Measurements from ENCODE around the gene PDLIM4. TPM values are rescaled to one million over a fixed set of nuclear protein-coding genes. Genes with fewer than 3 reads are reported as not detected.

PDLIM4 gene
- total RNA-seq, 1 donor from 2014 or later, result 56.6 TPM

DNA sequence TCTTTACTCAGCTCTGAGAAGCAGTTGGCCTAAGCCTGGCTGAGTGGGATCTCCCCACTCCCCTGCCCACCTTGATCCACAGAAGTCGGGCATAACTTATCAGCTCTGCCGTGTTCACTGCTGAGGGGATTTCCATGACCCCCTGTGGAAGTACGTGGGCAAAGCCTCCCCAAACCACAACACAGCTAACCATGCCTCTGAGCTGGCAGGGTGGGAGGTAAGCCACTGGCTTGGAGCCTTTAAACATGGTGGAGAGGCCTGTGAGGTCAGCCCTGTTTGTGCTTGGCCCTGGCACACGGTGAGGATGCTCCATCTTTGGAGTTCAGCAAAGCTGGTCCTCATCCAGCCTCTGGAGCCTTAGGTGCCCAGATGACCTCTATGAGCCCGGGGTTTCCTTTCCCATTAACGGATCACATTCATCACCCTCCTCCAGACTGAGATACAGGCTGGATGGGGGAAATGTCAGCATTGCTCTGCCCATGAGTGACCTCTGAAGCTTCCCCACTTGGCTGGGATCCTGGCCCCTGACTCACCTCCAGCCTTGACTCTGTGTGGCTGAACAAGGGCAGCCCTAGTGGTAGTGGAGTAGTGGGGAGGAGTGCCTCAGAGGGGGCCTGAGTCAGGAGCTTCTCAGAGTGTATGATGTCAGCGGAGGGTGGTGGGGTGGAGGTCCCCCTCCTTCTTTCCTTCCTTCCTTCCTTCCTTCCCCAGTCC lies 6.2 kb downstream of the PDLIM4 start:
- peak overlapping the region; percentile 83 for H3K27ac Mint-ChIP-seq (ENCODE audit: unreplicated experiment)
- H3K36me3 Mint-ChIP-seq (ENCODE audit: low read depth, unreplicated experiment), result peaks cover 24% of the 10 kb centered on the region
- no peaks in the 10 kb centered on the region for H3K9me3 ChIP-seq (ENCODE audit: insufficient read depth, low read depth, low read length)
- H3K36me3 ChIP-seq (ENCODE audit: insufficient read depth, low read length), result peaks cover 34% of the 10 kb centered on the region
- no peak overlapping the region for H3K4me3 Mint-ChIP-seq (ENCODE audit: unreplicated experiment)
- peaks cover 98% of the 10 kb centered on the region for H3K4me1 ChIP-seq (ENCODE audit: insufficient read depth, low read length)
- peak; percentile 66 for FAIRE-seq
- peaks cover 85% of the 10 kb centered on the region for H4K20me1 ChIP-seq (ENCODE audit: insufficient read depth, low read length)
- no peak overlapping the region for H2AFZ ChIP-seq (ENCODE audit: low read depth, low read length)
- TF ChIP-seq, protein P1, sequence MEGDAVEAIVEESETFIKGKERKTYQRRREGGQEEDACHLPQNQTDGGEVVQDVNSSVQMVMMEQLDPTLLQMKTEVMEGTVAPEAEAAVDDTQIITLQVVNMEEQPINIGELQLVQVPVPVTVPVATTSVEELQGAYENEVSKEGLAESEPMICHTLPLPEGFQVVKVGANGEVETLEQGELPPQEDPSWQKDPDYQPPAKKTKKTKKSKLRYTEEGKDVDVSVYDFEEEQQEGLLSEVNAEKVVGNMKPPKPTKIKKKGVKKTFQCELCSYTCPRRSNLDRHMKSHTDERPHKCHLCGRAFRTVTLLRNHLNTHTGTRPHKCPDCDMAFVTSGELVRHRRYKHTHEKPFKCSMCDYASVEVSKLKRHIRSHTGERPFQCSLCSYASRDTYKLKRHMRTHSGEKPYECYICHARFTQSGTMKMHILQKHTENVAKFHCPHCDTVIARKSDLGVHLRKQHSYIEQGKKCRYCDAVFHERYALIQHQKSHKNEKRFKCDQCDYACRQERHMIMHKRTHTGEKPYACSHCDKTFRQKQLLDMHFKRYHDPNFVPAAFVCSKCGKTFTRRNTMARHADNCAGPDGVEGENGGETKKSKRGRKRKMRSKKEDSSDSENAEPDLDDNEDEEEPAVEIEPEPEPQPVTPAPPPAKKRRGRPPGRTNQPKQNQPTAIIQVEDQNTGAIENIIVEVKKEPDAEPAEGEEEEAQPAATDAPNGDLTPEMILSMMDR (IDR thresholded peaks at IDR 0.05; ENCODE audit: insufficient read depth, low read depth, low read length), result peak; percentile 12
- no peak for TF ChIP-seq EZH2 (IDR thresholded peaks at IDR 0.05; ENCODE audit: insufficient read depth, low read length)
- DNase-seq (ENCODE audit: low read depth), result peak; percentile 90
- H3K9ac ChIP-seq (ENCODE audit: low read length), result peak overlapping the region; percentile 82
- H3K4me1 Mint-ChIP-seq (ENCODE audit: low read depth, unreplicated experiment), result peaks cover 52% of the 10 kb centered on the region
- no peaks in the 10 kb centered on the region for H3K27me3 ChIP-seq (ENCODE audit: insufficient read depth, low read length)
- H3K4me3 ChIP-seq (ENCODE audit: insufficient read depth, low read depth, low read length), result peak overlapping the region; percentile 8
- H3K27ac ChIP-seq (ENCODE audit: low read depth, low read length), result peak overlapping the region; percentile 97
- H3K27me3 Mint-ChIP-seq (ENCODE audit: low read depth, unreplicated experiment), result no peaks in the 10 kb centered on the region
- peak overlapping the region; percentile 97 for H3K4me2 ChIP-seq (ENCODE audit: low read length)
- H3K79me2 ChIP-seq (ENCODE audit: insufficient read depth, low read length), result peaks cover 96% of the 10 kb centered on the region
- H3K9me3 Mint-ChIP-seq (ENCODE audit: unreplicated experiment), result no peaks in the 10 kb centered on the region

DNA sequence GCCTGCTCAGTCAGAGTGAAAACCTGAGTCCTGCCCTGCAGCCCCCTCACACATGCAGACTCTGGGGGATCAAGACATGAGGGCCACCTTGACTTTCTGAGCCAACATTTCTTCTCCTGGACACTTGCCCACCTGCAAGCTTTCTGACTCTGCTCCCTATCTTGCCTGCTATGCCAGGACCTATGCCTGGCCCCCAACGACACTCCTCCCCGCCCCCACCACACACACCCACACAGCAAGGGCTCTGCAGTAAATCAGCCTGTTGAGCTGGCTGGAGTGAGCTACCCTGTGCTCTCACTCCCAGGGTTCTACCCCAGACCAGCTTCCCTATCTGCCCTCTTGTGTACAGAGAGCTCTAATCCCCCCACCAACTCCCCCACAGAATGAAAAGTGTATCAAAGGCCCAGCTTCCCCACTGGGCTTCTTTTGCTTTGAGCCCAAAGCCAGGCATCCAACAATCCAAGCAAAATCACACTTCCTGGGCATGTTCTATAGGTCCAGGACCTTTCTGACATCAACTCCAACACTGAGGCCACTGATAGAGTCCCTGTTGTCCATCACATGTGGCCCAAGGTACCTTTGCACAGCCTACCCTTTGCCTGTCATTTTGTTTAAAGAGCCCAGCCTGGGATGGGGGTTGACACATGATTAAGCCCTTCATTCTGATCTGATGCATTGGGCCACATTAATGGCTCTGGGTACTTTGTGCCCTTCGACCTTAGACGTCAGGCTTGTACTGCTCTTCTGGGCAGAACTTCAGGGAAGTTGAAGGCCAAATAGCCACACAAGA lies 7.2 kb downstream of the PDLIM4 start:
- peak overlapping the region; percentile 82 for H3K9ac ChIP-seq (ENCODE audit: low read length)
- FAIRE-seq, result no peak

More for the DNA sequence above, 7.2 kb downstream of the PDLIM4 start:
- H3K27ac Mint-ChIP-seq (ENCODE audit: unreplicated experiment), result peak overlapping the region; percentile 77
- peaks cover 48% of the 10 kb centered on the region for H3K4me1 Mint-ChIP-seq (ENCODE audit: low read depth, unreplicated experiment)
- H3K27me3 Mint-ChIP-seq (ENCODE audit: low read depth, unreplicated experiment), result no peaks in the 10 kb centered on the region
- Histone ChIP-seq H3K4me1 (ENCODE audit: insufficient read depth, low read length) (peaks cover 98% of the 10 kb centered on the region), H3K4me2 (ENCODE audit: low read length) (peak overlapping the region; percentile 97), H3K27me3 (ENCODE audit: insufficient read depth, low read length) (no peaks in the 10 kb centered on the region), H3K9me3 (ENCODE audit: insufficient read depth, low read depth, low read length) (no peaks in the 10 kb centered on the region), H3K4me3 (ENCODE audit: insufficient read depth, low read depth, low read length) (no peak overlapping the region), H3K36me3 (ENCODE audit: insufficient read depth, low read length) (peaks cover 36% of the 10 kb centered on the region), H4K20me1 (ENCODE audit: insufficient read depth, low read length) (peaks cover 91% of the 10 kb centered on the region), H3K79me2 (ENCODE audit: insufficient read depth, low read length) (peaks cover 95% of the 10 kb centered on the region), H3K27ac (ENCODE audit: low read depth, low read length) (peak overlapping the region; percentile 97), H2AFZ (ENCODE audit: low read depth, low read length) (no peak overlapping the region)
- H3K36me3 Mint-ChIP-seq (ENCODE audit: low read depth, unreplicated experiment), result peaks cover 27% of the 10 kb centered on the region
- no peak overlapping the region for H3K4me3 Mint-ChIP-seq (ENCODE audit: unreplicated experiment)
- TF ChIP-seq, protein P1 (IDR thresholded peaks at IDR 0.05; ENCODE audit: insufficient read depth, low read depth, low read length), result no peak
- no peak for TF ChIP-seq EZH2 (IDR thresholded peaks at IDR 0.05; ENCODE audit: insufficient read depth, low read length)
- no peak for DNase-seq (ENCODE audit: low read depth)
- no peaks in the 10 kb centered on the region for H3K9me3 Mint-ChIP-seq (ENCODE audit: unreplicated experiment)

Measured in astrocyte (in vitro differentiated cells and primary cell).